ENCODE data around the gene INTS1. TPM values are rescaled to one million over a fixed set of nuclear protein-coding genes. Genes with fewer than 3 reads are reported as not detected.

Gene INTS1
- total RNA-seq, 1 experiment from 2014 or later: 161 TPM

DNA sequence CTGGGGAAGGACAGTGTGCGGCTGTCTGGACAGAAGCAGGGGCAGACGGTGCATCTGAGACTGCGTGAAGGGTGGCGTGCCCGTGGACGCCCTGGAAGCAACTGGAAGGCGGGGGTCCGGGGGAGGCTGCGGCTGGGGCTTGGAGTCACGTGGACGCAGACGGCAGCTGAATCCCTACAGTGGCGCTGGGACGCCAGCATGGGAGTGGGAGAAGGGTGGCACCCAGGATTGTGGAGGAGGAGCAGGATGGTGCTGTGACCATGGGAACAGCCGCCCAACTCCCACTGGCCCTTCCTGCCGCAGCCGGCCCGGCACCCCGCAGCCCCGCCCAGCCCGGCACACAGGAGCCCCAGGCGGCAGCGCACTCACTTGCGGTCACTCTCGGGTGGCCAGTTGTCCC lies 9.7 kb downstream of the INTS1 start:
- POLR2A ChIA-PET: no interaction called here
- no peak for DNase-seq (ENCODE audit: low spot score)
- ATAC-seq: no peak

GRCh38 chr7:1493571-1493970 lies 10.6 kb downstream of the INTS1 start:
- H3K27me3 Mint-ChIP-seq (ENCODE audit: low read depth): no peaks in the 10 kb centered on the region
- no peaks in the 10 kb centered on the region for H3K4me1 Mint-ChIP-seq
- POLR2A ChIA-PET: no interaction called here
- no peak overlapping the region for H3K27ac Mint-ChIP-seq
- ATAC-seq (no peak), DNase-seq (ENCODE audit: low spot score) (no peak)
- H3K4me3 Mint-ChIP-seq: no peak overlapping the region
- H3K36me3 Mint-ChIP-seq: peaks cover 41% of the 10 kb centered on the region
- CTCF ChIA-PET: interaction anchor here (0.7 to 1.6 kb wide), 2 partner anchors 19 to 74 kb away, joined by 3 to 4 read pairs; no protein-coding TSS in a partner anchor
- no peaks in the 10 kb centered on the region for H3K9me3 Mint-ChIP-seq
- no peak for TF ChIP-seq ELF4 (CRISPR knock-in tag; IDR thresholded peaks at IDR 0.05; ENCODE audit: low read depth)
- no peak for TF ChIP-seq ZNF317 (CRISPR knock-in tag; IDR thresholded peaks at IDR 0.05; ENCODE audit: borderline replicate concordance, low read depth)
- TF ChIP-seq, protein P1, sequence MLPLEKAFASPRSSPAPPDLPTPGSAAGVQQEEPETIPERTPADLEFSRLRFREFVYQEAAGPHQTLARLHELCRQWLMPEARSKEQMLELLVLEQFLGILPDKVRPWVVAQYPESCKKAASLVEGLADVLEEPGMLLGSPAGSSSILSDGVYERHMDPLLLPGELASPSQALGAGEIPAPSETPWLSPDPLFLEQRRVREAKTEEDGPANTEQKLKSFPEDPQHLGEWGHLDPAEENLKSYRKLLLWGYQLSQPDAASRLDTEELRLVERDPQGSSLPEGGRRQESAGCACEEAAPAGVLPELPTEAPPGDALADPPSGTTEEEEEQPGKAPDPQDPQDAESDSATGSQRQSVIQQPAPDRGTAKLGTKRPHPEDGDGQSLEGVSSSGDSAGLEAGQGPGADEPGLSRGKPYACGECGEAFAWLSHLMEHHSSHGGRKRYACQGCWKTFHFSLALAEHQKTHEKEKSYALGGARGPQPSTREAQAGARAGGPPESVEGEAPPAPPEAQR (CRISPR knock-in tag; IDR thresholded peaks at IDR 0.05): no peak
- TF ChIP-seq, protein P2, sequence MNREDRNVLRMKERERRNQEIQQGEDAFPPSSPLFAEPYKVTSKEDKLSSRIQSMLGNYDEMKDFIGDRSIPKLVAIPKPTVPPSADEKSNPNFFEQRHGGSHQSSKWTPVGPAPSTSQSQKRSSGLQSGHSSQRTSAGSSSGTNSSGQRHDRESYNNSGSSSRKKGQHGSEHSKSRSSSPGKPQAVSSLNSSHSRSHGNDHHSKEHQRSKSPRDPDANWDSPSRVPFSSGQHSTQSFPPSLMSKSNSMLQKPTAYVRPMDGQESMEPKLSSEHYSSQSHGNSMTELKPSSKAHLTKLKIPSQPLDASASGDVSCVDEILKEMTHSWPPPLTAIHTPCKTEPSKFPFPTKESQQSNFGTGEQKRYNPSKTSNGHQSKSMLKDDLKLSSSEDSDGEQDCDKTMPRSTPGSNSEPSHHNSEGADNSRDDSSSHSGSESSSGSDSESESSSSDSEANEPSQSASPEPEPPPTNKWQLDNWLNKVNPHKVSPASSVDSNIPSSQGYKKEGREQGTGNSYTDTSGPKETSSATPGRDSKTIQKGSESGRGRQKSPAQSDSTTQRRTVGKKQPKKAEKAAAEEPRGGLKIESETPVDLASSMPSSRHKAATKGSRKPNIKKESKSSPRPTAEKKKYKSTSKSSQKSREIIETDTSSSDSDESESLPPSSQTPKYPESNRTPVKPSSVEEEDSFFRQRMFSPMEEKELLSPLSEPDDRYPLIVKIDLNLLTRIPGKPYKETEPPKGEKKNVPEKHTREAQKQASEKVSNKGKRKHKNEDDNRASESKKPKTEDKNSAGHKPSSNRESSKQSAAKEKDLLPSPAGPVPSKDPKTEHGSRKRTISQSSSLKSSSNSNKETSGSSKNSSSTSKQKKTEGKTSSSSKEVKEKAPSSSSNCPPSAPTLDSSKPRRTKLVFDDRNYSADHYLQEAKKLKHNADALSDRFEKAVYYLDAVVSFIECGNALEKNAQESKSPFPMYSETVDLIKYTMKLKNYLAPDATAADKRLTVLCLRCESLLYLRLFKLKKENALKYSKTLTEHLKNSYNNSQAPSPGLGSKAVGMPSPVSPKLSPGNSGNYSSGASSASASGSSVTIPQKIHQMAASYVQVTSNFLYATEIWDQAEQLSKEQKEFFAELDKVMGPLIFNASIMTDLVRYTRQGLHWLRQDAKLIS (CRISPR knock-in tag; IDR thresholded peaks at IDR 0.05; ENCODE audit: borderline replicate concordance): no peak
- TF ChIP-seq FOXP1 (CRISPR knock-in tag; IDR thresholded peaks at IDR 0.05; ENCODE audit: borderline replicate concordance): no peak
- no peak for TF ChIP-seq ZBTB21 (CRISPR knock-in tag; IDR thresholded peaks at IDR 0.05; ENCODE audit: borderline replicate concordance)
- TF ChIP-seq NFE2L1 (CRISPR knock-in tag; IDR thresholded peaks at IDR 0.05): no peak
- TF ChIP-seq ZNF232 (CRISPR knock-in tag; IDR thresholded peaks at IDR 0.05): no peak
- TF ChIP-seq, protein P3, sequence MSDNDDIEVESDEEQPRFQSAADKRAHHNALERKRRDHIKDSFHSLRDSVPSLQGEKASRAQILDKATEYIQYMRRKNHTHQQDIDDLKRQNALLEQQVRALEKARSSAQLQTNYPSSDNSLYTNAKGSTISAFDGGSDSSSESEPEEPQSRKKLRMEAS (CRISPR knock-in tag; IDR thresholded peaks at IDR 0.05): no peak

More for the DNA sequence above, 9.7 kb downstream of the INTS1 start:
- no peak overlapping the region for H3K4me3 Mint-ChIP-seq
- TF ChIP-seq CDX4 (CRISPR knock-in tag; IDR thresholded peaks at IDR 0.05; ENCODE audit: borderline replicate concordance) (no peak), NFYB (CRISPR knock-in tag; conservative IDR thresholded peaks at IDR 0.05; ENCODE audit: low read depth) (no peak), ZNF219 (CRISPR knock-in tag; IDR thresholded peaks at IDR 0.05; ENCODE audit: borderline replicate concordance) (no peak), CBFB (CRISPR knock-in tag; IDR thresholded peaks at IDR 0.05; ENCODE audit: low read depth) (no peak), ERG (CRISPR knock-in tag; IDR thresholded peaks at IDR 0.05) (no peak), FOXK1 (CRISPR knock-in tag; IDR thresholded peaks at IDR 0.05) (no peak), ESRRA (CRISPR knock-in tag; IDR thresholded peaks at IDR 0.05; ENCODE audit: borderline replicate concordance) (no peak), FOXJ3 (CRISPR knock-in tag; IDR thresholded peaks at IDR 0.05; ENCODE audit: borderline replicate concordance) (no peak)
- TF ChIP-seq, protein P4, sequence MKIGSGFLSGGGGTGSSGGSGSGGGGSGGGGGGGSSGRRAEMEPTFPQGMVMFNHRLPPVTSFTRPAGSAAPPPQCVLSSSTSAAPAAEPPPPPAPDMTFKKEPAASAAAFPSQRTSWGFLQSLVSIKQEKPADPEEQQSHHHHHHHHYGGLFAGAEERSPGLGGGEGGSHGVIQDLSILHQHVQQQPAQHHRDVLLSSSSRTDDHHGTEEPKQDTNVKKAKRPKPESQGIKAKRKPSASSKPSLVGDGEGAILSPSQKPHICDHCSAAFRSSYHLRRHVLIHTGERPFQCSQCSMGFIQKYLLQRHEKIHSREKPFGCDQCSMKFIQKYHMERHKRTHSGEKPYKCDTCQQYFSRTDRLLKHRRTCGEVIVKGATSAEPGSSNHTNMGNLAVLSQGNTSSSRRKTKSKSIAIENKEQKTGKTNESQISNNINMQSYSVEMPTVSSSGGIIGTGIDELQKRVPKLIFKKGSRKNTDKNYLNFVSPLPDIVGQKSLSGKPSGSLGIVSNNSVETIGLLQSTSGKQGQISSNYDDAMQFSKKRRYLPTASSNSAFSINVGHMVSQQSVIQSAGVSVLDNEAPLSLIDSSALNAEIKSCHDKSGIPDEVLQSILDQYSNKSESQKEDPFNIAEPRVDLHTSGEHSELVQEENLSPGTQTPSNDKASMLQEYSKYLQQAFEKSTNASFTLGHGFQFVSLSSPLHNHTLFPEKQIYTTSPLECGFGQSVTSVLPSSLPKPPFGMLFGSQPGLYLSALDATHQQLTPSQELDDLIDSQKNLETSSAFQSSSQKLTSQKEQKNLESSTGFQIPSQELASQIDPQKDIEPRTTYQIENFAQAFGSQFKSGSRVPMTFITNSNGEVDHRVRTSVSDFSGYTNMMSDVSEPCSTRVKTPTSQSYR (CRISPR knock-in tag; IDR thresholded peaks at IDR 0.05): no peak
- TF ChIP-seq, protein P5, sequence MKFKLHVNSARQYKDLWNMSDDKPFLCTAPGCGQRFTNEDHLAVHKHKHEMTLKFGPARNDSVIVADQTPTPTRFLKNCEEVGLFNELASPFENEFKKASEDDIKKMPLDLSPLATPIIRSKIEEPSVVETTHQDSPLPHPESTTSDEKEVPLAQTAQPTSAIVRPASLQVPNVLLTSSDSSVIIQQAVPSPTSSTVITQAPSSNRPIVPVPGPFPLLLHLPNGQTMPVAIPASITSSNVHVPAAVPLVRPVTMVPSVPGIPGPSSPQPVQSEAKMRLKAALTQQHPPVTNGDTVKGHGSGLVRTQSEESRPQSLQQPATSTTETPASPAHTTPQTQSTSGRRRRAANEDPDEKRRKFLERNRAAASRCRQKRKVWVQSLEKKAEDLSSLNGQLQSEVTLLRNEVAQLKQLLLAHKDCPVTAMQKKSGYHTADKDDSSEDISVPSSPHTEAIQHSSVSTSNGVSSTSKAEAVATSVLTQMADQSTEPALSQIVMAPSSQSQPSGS (CRISPR knock-in tag; IDR thresholded peaks at IDR 0.05; ENCODE audit: borderline replicate concordance, low read depth): no peak
- CTCF ChIA-PET: interaction anchor here (1.6 kb wide), 1 partner anchor 20 kb away, joined by 4 read pairs; no protein-coding TSS in a partner anchor
- H3K36me3 Mint-ChIP-seq: peaks cover 38% of the 10 kb centered on the region
- no peak overlapping the region for H3K27ac Mint-ChIP-seq
- no peaks in the 10 kb centered on the region for H3K27me3 Mint-ChIP-seq (ENCODE audit: low read depth)
- H3K4me1 Mint-ChIP-seq: no peaks in the 10 kb centered on the region
- H3K9me3 Mint-ChIP-seq: no peaks in the 10 kb centered on the region
